ENCODE results near the gene RETSAT. TPM values are rescaled to one million over a fixed set of nuclear protein-coding genes. Genes with fewer than 3 reads are reported as not detected.
"Not testable (repeated sequence)": the region's sequence is repeated elsewhere in the genome, so short reads cannot be mapped to it uniquely, and the experiment has no call there.

The RETSAT gene
- total RNA-seq, 2 donors from 2014 or later: 37.4 to 44.3 TPM

- Histone ChIP-seq H3K9me3 (no peaks in the 10 kb centered on the region), H3K36me3 (peaks cover 50% of the 10 kb centered on the region), H3K27me3 (replicated peaks; ENCODE audit: insufficient read depth) (no peaks in the 10 kb centered on the region), H3K27ac (no peak overlapping the region), H3K4me1 (ENCODE audit: control insufficient read depth in 1 of 2, low read depth in 2 of 2) (peaks cover 25 to 37% of the 10 kb centered on the region in 2 donors), H3K4me3 (no peak overlapping the region)
- ATAC-seq (ENCODE audit: insufficient number of reproducible peaks, low FRiP score, low read depth): no peak
- no peak for TF ChIP-seq CTCF (IDR thresholded peaks at IDR 0.05)
- DNase-seq (ENCODE audit: low spot score): no peak
Measured at GRCh38 chr2:85319796-85320195, 34.5 kb downstream of the RETSAT start.

GRCh38 chr2:85318222-85319074 lies 35.9 kb downstream of the RETSAT start:
- ATAC-seq (ENCODE audit: insufficient number of reproducible peaks, low FRiP score, low read depth): no peak
- H3K27ac ChIP-seq: no peak overlapping the region
- peaks cover 38% of the 10 kb centered on the region for H3K36me3 ChIP-seq
- no peak for TF ChIP-seq CTCF (IDR thresholded peaks at IDR 0.05)
- H3K4me3 ChIP-seq: no peak overlapping the region
- no peaks in the 10 kb centered on the region for H3K27me3 ChIP-seq (replicated peaks; ENCODE audit: insufficient read depth)
- H3K4me1 ChIP-seq (ENCODE audit: control insufficient read depth in 1 of 2, low read depth in 2 of 2): peaks cover 20 to 24% of the 10 kb centered on the region in 2 donors
- H3K9me3 ChIP-seq: no peaks in the 10 kb centered on the region
- no peak for DNase-seq (ENCODE audit: low spot score)

DNA sequence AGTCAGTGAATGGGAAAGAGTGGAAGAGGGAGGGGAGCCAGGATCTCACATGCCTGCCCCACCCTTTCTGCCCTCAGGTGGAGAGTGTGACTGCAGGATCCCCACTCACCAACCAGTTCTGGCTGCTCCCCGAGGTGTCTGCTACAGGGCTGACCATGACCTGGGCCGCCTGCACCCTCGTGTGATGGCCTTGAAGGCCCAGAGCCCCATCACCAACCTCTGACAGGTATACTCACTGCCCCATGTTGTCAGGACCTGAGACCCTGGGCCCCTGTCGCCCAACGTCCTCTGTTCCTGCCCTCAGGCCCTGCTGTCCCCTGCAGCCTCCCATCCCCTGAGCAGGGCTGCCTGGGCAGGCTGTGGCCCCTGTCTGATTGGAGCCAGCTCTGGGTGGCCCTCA lies 38.4 kb downstream of the RETSAT start:
- Histone ChIP-seq H3K4me1 (ENCODE audit: control insufficient read depth in 1 of 2, low read depth in 2 of 2) (peaks cover 5 to 16% of the 10 kb centered on the region in 2 donors), H3K36me3 (peaks cover 16% of the 10 kb centered on the region)
- H3K9me3 ChIP-seq; ATAC-seq (ENCODE audit: insufficient number of reproducible peaks, low FRiP score, low read depth); H3K4me3 ChIP-seq; H3K27ac ChIP-seq; H3K27me3 ChIP-seq (replicated peaks; ENCODE audit: insufficient read depth); DNase-seq (ENCODE audit: low spot score): not testable (repeated sequence)

- peaks cover 16% of the 10 kb centered on the region for H3K36me3 ChIP-seq
- no peak for TF ChIP-seq CTCF (IDR thresholded peaks at IDR 0.05)
- H3K4me1 ChIP-seq (ENCODE audit: control insufficient read depth in 1 of 2, low read depth in 2 of 2): peaks cover 5 to 16% of the 10 kb centered on the region in 2 donors
- DNase-seq (ENCODE audit: low spot score): no peak
- H3K4me3 ChIP-seq: no peak overlapping the region
- no peaks in the 10 kb centered on the region for H3K27me3 ChIP-seq (replicated peaks; ENCODE audit: insufficient read depth)
- no peak for ATAC-seq (ENCODE audit: insufficient number of reproducible peaks, low FRiP score, low read depth)
- no peaks in the 10 kb centered on the region for H3K9me3 ChIP-seq
- no peak overlapping the region for H3K27ac ChIP-seq
Measured at GRCh38 chr2:85314884-85315242, 39.5 kb downstream of the RETSAT start.

DNA sequence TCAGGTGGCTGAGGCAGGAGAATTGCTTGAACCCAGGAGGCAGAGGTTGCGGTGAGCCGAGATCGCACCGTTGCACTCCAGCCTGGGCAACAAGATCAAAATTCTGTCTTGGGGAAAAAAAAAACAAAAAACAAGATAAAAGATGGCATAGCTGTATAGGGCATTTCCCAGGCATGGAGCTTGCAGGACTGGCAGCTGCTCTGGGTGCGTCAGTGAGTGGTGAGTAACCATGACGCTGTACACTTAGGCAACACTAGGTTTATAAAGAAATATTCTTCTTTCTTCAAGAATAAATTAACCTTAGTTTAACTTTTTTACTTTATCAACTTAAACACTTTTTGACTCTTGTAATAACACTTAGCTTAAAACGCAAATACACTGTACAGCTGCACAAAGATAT lies 41.9 kb downstream of the RETSAT start:
- Histone ChIP-seq H3K36me3 (peaks cover 12% of the 10 kb centered on the region), H3K27ac (peak overlapping the region in 1 of 2 donors; percentile 21), H3K9me3 (no peaks in the 10 kb centered on the region), H3K27me3 (replicated peaks; ENCODE audit: insufficient read depth) (no peaks in the 10 kb centered on the region), H3K4me3 (no peak overlapping the region), H3K4me1 (ENCODE audit: control insufficient read depth in 1 of 2, low read depth in 2 of 2) (peaks cover 9 to 25% of the 10 kb centered on the region in 2 donors)
- TF ChIP-seq CTCF (IDR thresholded peaks at IDR 0.05): no peak
- no peak for DNase-seq (ENCODE audit: low spot score)
- peak; percentile 38 for ATAC-seq (ENCODE audit: insufficient number of reproducible peaks, low FRiP score, low read depth)
